Measurements from ENCODE around the gene OR5AC2. TPM values are rescaled to one million over a fixed set of nuclear protein-coding genes. Genes with fewer than 3 reads are reported as not detected.

The OR5AC2 gene
- total RNA-seq (not detected), polyA plus RNA-seq (not detected)

DNA sequence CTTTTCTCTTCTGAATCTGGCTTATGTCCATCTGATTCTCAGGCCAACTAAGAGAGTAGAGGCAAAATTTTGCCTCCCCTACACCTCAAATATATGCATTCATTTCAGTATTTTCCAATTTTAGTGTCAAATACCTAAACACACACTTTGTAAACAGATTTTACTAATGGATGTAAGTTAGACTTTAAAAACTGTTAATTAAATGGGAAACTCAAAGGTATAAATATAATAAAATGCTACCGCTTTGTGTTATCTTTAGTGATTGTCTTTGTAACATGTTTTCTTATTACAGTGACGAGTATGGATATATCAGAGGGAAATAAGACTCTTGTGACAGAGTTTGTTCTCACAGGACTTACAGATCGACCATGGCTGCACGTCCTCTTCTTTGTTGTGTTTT, at the start of gene OR5AC2:
Gene OR5AC2 (plus strand): TSS at position 301 of the 400 bp plus-strand sequence. CDS start 0 bp downstream, at position 301.
- H3K4me1 Mint-ChIP-seq, result no peaks in the 10 kb centered on the region
- no peaks in the 10 kb centered on the region for H3K36me3 Mint-ChIP-seq
- no peak within 1 kb of the TSS for H3K4me3 Mint-ChIP-seq
- Histone ChIP-seq H3K27ac (ENCODE audit: low read depth, low read length) (no peak within 1 kb of the TSS), H3K36me3 (ENCODE audit: insufficient read depth, low read length) (no peaks in the 10 kb centered on the region), H3K4me3 (ENCODE audit: low read length) (no peak within 1 kb of the TSS), H3K9me3 (ENCODE audit: low read length) (no peaks in the 10 kb centered on the region), H3K4me1 (ENCODE audit: insufficient read depth, low read length) (no peaks in the 10 kb centered on the region), H3K27me3 (ENCODE audit: insufficient read depth, low read length, poor library complexity, severe bottlenecking) (no peaks in the 10 kb centered on the region)
- CTCF ChIA-PET, result no interaction called here
- peaks cover 8 to 11% of the 10 kb centered on the region in 2 donors for H3K27me3 Mint-ChIP-seq
- peaks cover 0 to 7% (median 0%) of the 10 kb centered on the region in 5 donors for H3K9me3 Mint-ChIP-seq
- no peak for DNase-seq
- POLR2A ChIA-PET, result no interaction called here
- H3K27ac Mint-ChIP-seq, result no peak within 1 kb of the TSS

DNA sequence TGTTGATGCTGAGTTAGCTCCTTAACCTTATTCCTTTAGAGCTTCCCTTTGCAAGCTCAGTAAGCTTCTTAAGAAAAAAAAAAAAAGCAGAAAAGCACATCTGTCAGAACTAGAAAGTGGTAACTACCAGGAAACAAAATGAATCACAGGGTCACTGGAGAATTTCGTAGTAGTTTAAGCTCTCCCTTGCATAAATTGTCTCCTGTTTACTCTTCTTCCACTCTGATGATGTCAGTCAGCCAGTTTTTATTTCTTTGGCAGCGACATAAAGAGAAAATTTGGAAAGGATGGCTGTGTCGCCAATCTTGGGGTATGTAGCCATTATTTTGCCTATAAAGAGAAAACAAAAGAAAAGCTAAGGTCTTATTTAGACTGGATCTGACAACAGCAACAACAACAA, 48.7 kb upstream of the OR5AC2 start:
- Histone ChIP-seq H3K27ac (ENCODE audit: low read depth, low read length) (no peak overlapping the region), H3K27me3 (ENCODE audit: insufficient read depth, low read length, poor library complexity, severe bottlenecking) (no peaks in the 10 kb centered on the region), H3K4me3 (ENCODE audit: low read length) (no peak overlapping the region), H3K36me3 (ENCODE audit: insufficient read depth, low read length) (no peaks in the 10 kb centered on the region), H3K4me1 (ENCODE audit: insufficient read depth, low read length) (no peaks in the 10 kb centered on the region), H3K9me3 (ENCODE audit: low read length) (no peaks in the 10 kb centered on the region)
- no peak for DNase-seq
- peaks cover 0 to 9% (median 6%) of the 10 kb centered on the region in 5 donors for H3K9me3 Mint-ChIP-seq
- H3K27ac Mint-ChIP-seq, result peak overlapping the region in 1 of 8 donors; percentile 40
- H3K4me3 Mint-ChIP-seq, result no peak overlapping the region
- ChIA-PET CTCF (interaction anchor here (0.8 to 3.3 kb wide), 7 partner anchors 10 to 1714 kb away, joined by 3 to 11 read pairs (median 5); no protein-coding TSS in a partner anchor), POLR2A (no interaction called here)
- H3K36me3 Mint-ChIP-seq, result peaks cover 0 to 7% (median 0%) of the 10 kb centered on the region in 3 donors
- peaks cover 9 to 38% of the 10 kb centered on the region in 2 donors for H3K27me3 Mint-ChIP-seq
- H3K4me1 Mint-ChIP-seq, result peaks cover 0 to 8% (median 7%) of the 10 kb centered on the region in 3 donors

GRCh38 chr3:98038876-98039275, 48.1 kb upstream of the OR5AC2 start:
- Histone ChIP-seq H3K36me3 (ENCODE audit: insufficient read depth, low read length) (no peaks in the 10 kb centered on the region), H3K27ac (ENCODE audit: low read depth, low read length) (no peak overlapping the region), H3K9me3 (ENCODE audit: low read length) (no peaks in the 10 kb centered on the region), H3K4me3 (ENCODE audit: low read length) (no peak overlapping the region), H3K27me3 (ENCODE audit: insufficient read depth, low read length, poor library complexity, severe bottlenecking) (no peaks in the 10 kb centered on the region), H3K4me1 (ENCODE audit: insufficient read depth, low read length) (no peaks in the 10 kb centered on the region)
- POLR2A ChIA-PET, result no interaction called here
- Mint-ChIP-seq H3K4me1 (peaks cover 0 to 8% (median 7%) of the 10 kb centered on the region in 3 donors), H3K27me3 (peaks cover 9 to 34% of the 10 kb centered on the region in 2 donors), H3K4me3 (peak overlapping the region in 1 of 7 donors; percentile 84), H3K9me3 (peaks cover 0 to 9% (median 6%) of the 10 kb centered on the region in 5 donors), H3K36me3 (peaks cover 0 to 7% (median 0%) of the 10 kb centered on the region in 3 donors), H3K27ac (peak overlapping the region in 6 of 8 donors; percentile 39 to 95 (median 81))
- CTCF ChIA-PET, result interaction anchor here (0.8 to 3.5 kb wide), 16 partner anchors 9 to 776 kb away, joined by 3 to 14 read pairs (median 5); no protein-coding TSS in a partner anchor
- DNase-seq, result no peak

DNA sequence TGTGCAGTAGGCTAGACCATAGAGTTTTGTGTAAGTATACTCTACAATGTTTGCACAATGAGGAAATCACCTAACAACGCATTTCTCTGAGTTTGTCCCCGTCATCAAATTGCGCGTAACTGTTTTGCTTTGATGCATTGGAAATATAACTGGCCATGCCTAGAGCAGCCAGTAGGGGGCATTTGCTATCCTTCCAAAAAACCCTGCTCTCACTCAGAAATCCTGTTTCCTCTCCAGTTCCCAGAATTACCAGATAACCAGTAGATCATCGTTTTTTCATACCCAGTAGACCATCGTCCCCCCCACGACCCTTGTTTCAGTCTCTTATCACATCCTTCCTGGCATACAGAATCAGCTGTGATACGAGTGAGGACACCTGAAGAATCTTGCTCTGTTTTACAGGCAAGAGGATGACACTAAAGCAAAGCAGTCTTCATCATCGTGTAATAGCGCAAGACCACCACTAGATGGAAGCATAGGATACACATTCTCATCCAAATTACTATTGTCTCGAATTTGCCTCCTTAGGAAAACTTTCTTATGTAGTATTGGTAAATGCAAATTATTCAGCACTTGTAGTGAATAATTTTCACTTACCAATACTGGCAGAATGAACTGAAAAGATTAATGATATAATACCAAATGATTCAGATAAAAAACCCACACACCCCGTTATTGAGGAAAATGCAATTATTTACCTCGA, 47.5 kb upstream of the OR5AC2 start:
- Mint-ChIP-seq H3K4me3 (peak overlapping the region; percentile 60 to 92 (median 87)), H3K27me3 (peaks cover 9 to 30% of the 10 kb centered on the region in 2 donors), H3K27ac (peak overlapping the region; percentile 64 to 98 (median 92)), H3K4me1 (peaks cover 0 to 8% (median 7%) of the 10 kb centered on the region in 3 donors), H3K9me3 (peaks cover 0 to 9% (median 6%) of the 10 kb centered on the region in 5 donors), H3K36me3 (peaks cover 0 to 7% (median 0%) of the 10 kb centered on the region in 3 donors)
- Histone ChIP-seq H3K36me3 (ENCODE audit: insufficient read depth, low read length) (no peaks in the 10 kb centered on the region), H3K27ac (ENCODE audit: low read depth, low read length) (no peak overlapping the region), H3K4me1 (ENCODE audit: insufficient read depth, low read length) (no peaks in the 10 kb centered on the region), H3K4me3 (ENCODE audit: low read length) (peak overlapping the region; percentile 62), H3K27me3 (ENCODE audit: insufficient read depth, low read length, poor library complexity, severe bottlenecking) (no peaks in the 10 kb centered on the region), H3K9me3 (ENCODE audit: low read length) (no peaks in the 10 kb centered on the region)
- ChIA-PET POLR2A (no interaction called here), CTCF (interaction anchor here (0.6 to 3.5 kb wide), 17 partner anchors 8 to 776 kb away, joined by 3 to 14 read pairs (median 5); no protein-coding TSS in a partner anchor)
- peak; percentile 44 to 86 (median 75) for DNase-seq

DNA sequence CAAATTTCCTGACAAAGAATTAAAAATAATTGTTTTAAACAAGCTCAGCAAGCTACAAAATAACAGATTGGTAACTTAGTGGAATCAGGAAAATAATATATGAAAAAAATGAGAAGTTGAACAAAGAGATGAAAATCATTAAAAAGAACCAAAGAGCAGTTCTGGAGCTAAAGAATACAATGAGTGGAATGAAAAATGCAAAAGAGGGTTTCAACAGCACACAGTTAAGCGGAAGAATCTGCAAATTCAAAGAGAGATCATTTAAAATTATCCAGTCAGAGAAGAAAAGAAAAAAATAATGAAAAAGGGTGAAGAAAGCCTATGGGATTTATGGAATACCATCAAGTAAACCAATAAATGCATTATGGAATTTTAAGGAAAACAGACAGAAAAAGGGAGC, 45.6 kb upstream of the OR5AC2 start:
- Mint-ChIP-seq H3K27ac (no peak overlapping the region), H3K4me1 (peaks cover 0 to 8% (median 7%) of the 10 kb centered on the region in 3 donors), H3K36me3 (peaks cover 0 to 7% (median 0%) of the 10 kb centered on the region in 3 donors), H3K4me3 (no peak overlapping the region), H3K9me3 (peaks cover 0 to 9% (median 6%) of the 10 kb centered on the region in 5 donors), H3K27me3 (peaks cover 12 to 33% of the 10 kb centered on the region in 2 donors)
- Histone ChIP-seq H3K27ac (ENCODE audit: low read depth, low read length) (no peak overlapping the region), H3K4me1 (ENCODE audit: insufficient read depth, low read length) (no peaks in the 10 kb centered on the region), H3K27me3 (ENCODE audit: insufficient read depth, low read length, poor library complexity, severe bottlenecking) (no peaks in the 10 kb centered on the region), H3K36me3 (ENCODE audit: insufficient read depth, low read length) (no peaks in the 10 kb centered on the region), H3K4me3 (ENCODE audit: low read length) (no peak overlapping the region), H3K9me3 (ENCODE audit: low read length) (no peaks in the 10 kb centered on the region)
- no peak for DNase-seq
- ChIA-PET POLR2A (no interaction called here), CTCF (interaction anchor here (2.8 to 3.5 kb wide), 2 partner anchors 288 to 561 kb away, joined by 8 to 14 read pairs; no protein-coding TSS in a partner anchor)

DNA sequence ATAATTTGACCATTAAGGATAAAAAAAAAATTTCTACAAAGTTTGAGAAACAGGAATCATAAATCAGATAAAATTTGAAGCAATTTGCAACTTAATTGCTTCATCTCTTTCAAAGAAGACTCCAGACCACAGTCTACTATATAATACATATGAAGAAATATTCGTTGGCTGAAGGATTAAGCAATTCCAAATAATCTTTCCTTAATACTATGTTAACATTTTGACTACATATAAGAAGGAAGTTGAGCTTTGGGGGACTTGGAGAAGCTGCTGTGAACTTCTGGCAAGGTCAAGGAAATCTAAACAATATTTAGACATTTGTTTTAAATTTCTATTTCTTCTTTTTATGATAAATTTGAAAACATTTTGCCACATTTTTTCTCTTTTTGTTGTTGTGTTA, 38.4 kb upstream of the OR5AC2 start:
- Histone ChIP-seq H3K4me3 (ENCODE audit: low read length) (no peak overlapping the region), H3K9me3 (ENCODE audit: low read length) (no peaks in the 10 kb centered on the region), H3K27ac (ENCODE audit: low read depth, low read length) (no peak overlapping the region), H3K4me1 (ENCODE audit: insufficient read depth, low read length) (no peaks in the 10 kb centered on the region), H3K27me3 (ENCODE audit: insufficient read depth, low read length, poor library complexity, severe bottlenecking) (no peaks in the 10 kb centered on the region), H3K36me3 (ENCODE audit: insufficient read depth, low read length) (no peaks in the 10 kb centered on the region)
- Mint-ChIP-seq H3K9me3 (no peaks in the 10 kb centered on the region), H3K36me3 (no peaks in the 10 kb centered on the region), H3K4me3 (no peak overlapping the region), H3K27me3 (peaks cover 16 to 50% of the 10 kb centered on the region in 2 donors), H3K4me1 (no peaks in the 10 kb centered on the region), H3K27ac (no peak overlapping the region)
- DNase-seq, result no peak
- ChIA-PET CTCF (interaction anchor here (2.5 kb wide), 1 partner anchor 10 kb away, joined by 11 read pairs; no protein-coding TSS in a partner anchor), POLR2A (no interaction called here)

GRCh38 chr3:98049271-98049670, 37.7 kb upstream of the OR5AC2 start:
- H3K27ac ChIP-seq (ENCODE audit: low read depth, low read length), result no peak overlapping the region
- H3K4me3 ChIP-seq (ENCODE audit: low read length), result no peak overlapping the region
- ChIA-PET POLR2A (interaction anchor here (0.6 kb wide), 1 partner anchor 241 kb away, joined by 3 read pairs; no protein-coding TSS in a partner anchor), CTCF (interaction anchor here (2.5 kb wide), 1 partner anchor 10 kb away, joined by 11 read pairs; no protein-coding TSS in a partner anchor)
- H3K36me3 ChIP-seq (ENCODE audit: insufficient read depth, low read length), result no peaks in the 10 kb centered on the region
- no peaks in the 10 kb centered on the region for H3K4me1 ChIP-seq (ENCODE audit: insufficient read depth, low read length)
- no peaks in the 10 kb centered on the region for H3K27me3 ChIP-seq (ENCODE audit: insufficient read depth, low read length, poor library complexity, severe bottlenecking)
- H3K36me3 Mint-ChIP-seq, result no peaks in the 10 kb centered on the region
- DNase-seq, result no peak
- no peaks in the 10 kb centered on the region for H3K9me3 ChIP-seq (ENCODE audit: low read length)
- H3K9me3 Mint-ChIP-seq, result no peaks in the 10 kb centered on the region
- H3K27ac Mint-ChIP-seq, result no peak overlapping the region
- H3K4me1 Mint-ChIP-seq, result no peaks in the 10 kb centered on the region
- no peak overlapping the region for H3K4me3 Mint-ChIP-seq
- peaks cover 16 to 50% of the 10 kb centered on the region in 2 donors for H3K27me3 Mint-ChIP-seq

GRCh38 chr3:98056035-98056434, 30.9 kb upstream of the OR5AC2 start:
- Mint-ChIP-seq H3K36me3 (no peaks in the 10 kb centered on the region), H3K27me3 (peaks cover 0 to 11% of the 10 kb centered on the region in 2 donors), H3K27ac (no peak overlapping the region), H3K9me3 (no peaks in the 10 kb centered on the region), H3K4me3 (no peak overlapping the region), H3K4me1 (no peaks in the 10 kb centered on the region)
- POLR2A ChIA-PET, result no interaction called here
- H3K36me3 ChIP-seq (ENCODE audit: insufficient read depth, low read length), result no peaks in the 10 kb centered on the region
- DNase-seq, result no peak
- no peaks in the 10 kb centered on the region for H3K9me3 ChIP-seq (ENCODE audit: low read length)
- H3K4me3 ChIP-seq (ENCODE audit: low read length), result no peak overlapping the region
- CTCF ChIA-PET, result no interaction called here
- H3K4me1 ChIP-seq (ENCODE audit: insufficient read depth, low read length), result no peaks in the 10 kb centered on the region
- H3K27me3 ChIP-seq (ENCODE audit: insufficient read depth, low read length, poor library complexity, severe bottlenecking), result no peaks in the 10 kb centered on the region
- H3K27ac ChIP-seq (ENCODE audit: low read depth, low read length), result no peak overlapping the region
